Measurements from ENCODE around the gene SLC25A20.

DNA sequence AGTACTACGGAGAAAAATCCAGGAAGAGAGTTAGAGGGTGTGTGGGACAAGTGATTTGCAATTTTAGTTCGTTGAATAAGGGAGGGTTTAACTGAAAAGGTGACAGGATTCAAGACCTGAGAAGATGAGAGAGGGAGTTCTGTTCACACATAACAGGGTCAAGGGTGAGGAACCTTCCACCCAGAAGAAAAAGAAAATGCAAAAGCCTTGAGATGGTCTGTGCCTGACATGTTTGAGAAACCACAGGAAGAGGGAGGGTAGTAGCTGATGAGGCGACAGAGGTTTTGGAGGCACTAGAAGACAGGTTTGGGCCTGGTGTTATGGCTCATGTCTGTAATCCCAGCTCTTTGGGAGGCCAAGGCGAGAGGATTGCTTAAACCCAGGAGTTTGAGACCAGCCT, 591 bp upstream of the SLC25A20 start:
- TF ChIP-seq, protein P1, sequence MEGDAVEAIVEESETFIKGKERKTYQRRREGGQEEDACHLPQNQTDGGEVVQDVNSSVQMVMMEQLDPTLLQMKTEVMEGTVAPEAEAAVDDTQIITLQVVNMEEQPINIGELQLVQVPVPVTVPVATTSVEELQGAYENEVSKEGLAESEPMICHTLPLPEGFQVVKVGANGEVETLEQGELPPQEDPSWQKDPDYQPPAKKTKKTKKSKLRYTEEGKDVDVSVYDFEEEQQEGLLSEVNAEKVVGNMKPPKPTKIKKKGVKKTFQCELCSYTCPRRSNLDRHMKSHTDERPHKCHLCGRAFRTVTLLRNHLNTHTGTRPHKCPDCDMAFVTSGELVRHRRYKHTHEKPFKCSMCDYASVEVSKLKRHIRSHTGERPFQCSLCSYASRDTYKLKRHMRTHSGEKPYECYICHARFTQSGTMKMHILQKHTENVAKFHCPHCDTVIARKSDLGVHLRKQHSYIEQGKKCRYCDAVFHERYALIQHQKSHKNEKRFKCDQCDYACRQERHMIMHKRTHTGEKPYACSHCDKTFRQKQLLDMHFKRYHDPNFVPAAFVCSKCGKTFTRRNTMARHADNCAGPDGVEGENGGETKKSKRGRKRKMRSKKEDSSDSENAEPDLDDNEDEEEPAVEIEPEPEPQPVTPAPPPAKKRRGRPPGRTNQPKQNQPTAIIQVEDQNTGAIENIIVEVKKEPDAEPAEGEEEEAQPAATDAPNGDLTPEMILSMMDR (IDR thresholded peaks at IDR 0.05; ENCODE audit: low read length) = no peak
- no peak for TF ChIP-seq EZH2 (IDR thresholded peaks at IDR 0.05; ENCODE audit: borderline replicate concordance, low read length)

All from OCI-LY1 (cell line).